Stimulated activated CD4-positive, alpha-beta T cell treated with anti-CD3 and anti-CD28 coated beads, Interleukin-2, amount 100 ng/mL, for 4 hours (primary cell): ENCODE measurements around the gene PKD2L1.
"Not testable (repeated sequence)": the region's sequence is repeated elsewhere in the genome, so short reads cannot be mapped to it uniquely, and the experiment has no call there.

Experiments
- DNase-seq: peaks from one replicate; pipeline ENCODE4 v3.0.0-alpha.2; 2020; ENCODE audit warnings: low read depth

The PKD2L1 gene

GRCh38 chr10:100286051-100287033, 43.7 kb downstream of the PKD2L1 start, which contains the start of gene BLOC1S2:
Gene BLOC1S2, minus strand, starts transcription at chr10:100286680. Its CDS starts 21 bp downstream, at chr10:100286659.
- peak; percentile 78 for DNase-seq

GRCh38 chr10:100285326-100285725, 44.7 kb downstream of the PKD2L1 start:
- DNase-seq = not testable (repeated sequence)

GRCh38 chr10:100282907-100283306, 47.1 kb downstream of the PKD2L1 start:
- no peak for DNase-seq

GRCh38 chr10:100276971-100277370, 53.1 kb downstream of the PKD2L1 start:
- DNase-seq = not testable (repeated sequence)

- peak; percentile 61 for DNase-seq
Observed at GRCh38 chr10:100267239-100268104, 62.6 kb downstream of the PKD2L1 start, which contains the start of gene CWF19L1. Gene CWF19L1, minus strand, starts transcription at chr10:100267638. Its CDS starts 45 bp downstream, at chr10:100267593.

- no peak for DNase-seq
Observed at GRCh38 chr10:100265821-100266485, 64.1 kb downstream of the PKD2L1 start.

GRCh38 chr10:100254191-100254590, 75.8 kb downstream of the PKD2L1 start:
- DNase-seq = no peak

GRCh38 chr10:100253041-100253440, 77.0 kb downstream of the PKD2L1 start:
- no peak for DNase-seq

- no peak for DNase-seq
Observed at GRCh38 chr10:100248820-100249219, 81.2 kb downstream of the PKD2L1 start.

- DNase-seq = no peak
Observed at GRCh38 chr10:100245484-100246220, 84.4 kb downstream of the PKD2L1 start.

GRCh38 chr10:100239851-100240250, 90.2 kb downstream of the PKD2L1 start:
- DNase-seq = no peak

GRCh38 chr10:100238429-100238828, 91.6 kb downstream of the PKD2L1 start:
- DNase-seq = no peak
